Activated T-cell treated with anti-CD3 and anti-CD28 coated beads for 1 hour (primary cell): Measurements from ENCODE around the gene SLC12A4.

Source experiments
- DNase-seq: peaks from one replicate; pipeline ENCODE4 v3.0.0-alpha.2; 2020; ENCODE audit warnings: low read depth

The SLC12A4 gene

DNA sequence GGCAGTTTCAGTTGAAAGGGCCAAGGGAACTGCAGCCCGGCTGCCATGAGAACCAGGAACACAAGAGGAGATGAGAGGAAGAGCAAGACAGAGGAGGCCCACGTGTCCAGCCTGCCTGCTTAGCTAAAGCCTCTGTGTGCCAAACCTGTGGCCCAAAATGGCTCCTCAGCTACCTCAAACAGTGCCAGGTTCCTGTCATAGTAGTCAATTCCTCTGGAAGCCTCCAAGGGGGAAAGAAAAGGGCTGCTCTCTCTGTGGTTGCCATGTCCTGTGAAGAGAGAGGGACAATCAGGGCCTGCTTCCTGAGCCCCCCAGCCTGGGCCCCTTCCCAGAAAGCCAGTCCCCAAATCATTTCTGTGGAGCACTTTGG is 5.2 kb downstream of the SLC12A4 start:
- no peak for DNase-seq

- no peak for DNase-seq
Measured at GRCh38 chr16:67962135-67962534, 6.3 kb downstream of the SLC12A4 start.

DNA sequence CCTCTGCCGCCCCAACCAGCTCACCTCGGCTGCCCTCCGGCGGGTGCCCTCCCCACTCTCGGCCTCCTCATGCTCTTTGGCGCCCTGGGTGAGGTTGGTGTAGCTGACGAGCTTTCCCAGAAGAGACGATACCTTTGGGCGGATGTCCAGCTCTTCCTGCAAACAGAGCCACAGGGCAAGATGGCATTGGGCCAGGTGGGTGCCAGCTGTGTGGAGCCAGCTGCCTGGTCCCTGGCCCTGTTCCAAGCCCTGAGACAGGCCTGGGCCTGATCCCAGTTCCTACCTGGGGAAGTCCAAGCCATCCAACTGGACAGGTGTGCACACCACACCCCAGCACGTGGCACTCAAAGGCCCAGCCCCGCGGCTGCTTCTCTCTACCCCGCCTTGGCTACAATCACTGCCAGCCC is 6.9 kb downstream of the SLC12A4 start:
- no peak for DNase-seq

- no peak for DNase-seq
Measured at GRCh38 chr16:67959536-67960329, 8.7 kb downstream of the SLC12A4 start.

DNA sequence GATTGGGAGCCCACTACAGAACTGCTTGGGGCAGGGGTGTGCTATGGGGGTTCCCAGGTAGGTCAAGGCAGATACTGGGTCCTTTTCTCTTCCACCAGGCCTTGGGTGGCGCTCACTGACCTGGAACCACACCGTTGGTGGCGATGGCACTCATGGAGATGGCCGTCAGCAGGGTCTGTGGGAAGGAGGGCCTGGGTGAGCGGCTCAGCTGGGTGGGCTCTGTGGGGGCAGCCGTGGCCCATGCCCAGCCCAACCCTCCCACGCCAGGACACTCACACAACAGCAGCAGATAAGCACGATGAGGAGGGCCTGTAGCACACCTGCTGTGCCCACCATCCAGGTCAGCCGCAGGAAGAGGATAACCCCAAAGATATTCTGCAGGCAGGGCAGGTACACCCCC is 10.8 kb downstream of the SLC12A4 start:
- DNase-seq: no peak

- DNase-seq: no peak
Measured at GRCh38 chr16:67954421-67955196, 13.8 kb downstream of the SLC12A4 start.

DNA sequence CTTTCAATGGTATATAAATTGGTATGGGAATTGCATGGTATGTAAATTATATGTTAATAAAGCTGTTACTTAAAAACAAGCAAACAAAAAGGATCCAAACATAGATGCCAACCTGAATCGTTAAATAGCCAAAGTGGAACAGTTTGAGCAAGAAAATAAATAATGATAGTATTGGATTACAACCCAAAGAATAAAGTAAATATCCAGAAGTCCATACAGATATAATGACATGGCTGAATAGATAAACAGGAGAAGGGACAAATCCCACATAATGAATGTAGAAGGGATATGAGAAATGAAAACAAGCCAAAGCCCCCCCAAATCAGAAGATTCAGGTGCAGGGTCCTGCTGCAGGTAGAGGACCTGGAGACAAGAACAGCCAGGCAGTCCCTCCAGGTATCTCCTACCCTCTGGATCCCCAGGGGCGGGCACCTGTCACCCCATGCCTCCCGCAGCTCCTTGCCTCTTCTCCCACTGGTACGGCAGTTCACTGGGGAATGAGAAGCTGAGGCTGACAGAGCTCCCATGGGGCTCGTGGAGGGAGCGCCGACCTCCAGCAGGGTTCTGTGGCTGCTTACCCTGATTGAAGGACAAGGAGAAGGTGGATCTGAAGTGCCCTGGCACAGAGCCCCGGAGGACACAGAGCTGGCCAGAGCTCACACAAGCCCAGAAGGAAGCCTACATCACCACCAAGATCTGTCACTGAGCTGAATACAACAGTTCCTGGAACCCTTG is 14.6 kb downstream of the SLC12A4 start:
- DNase-seq: no peak

DNA sequence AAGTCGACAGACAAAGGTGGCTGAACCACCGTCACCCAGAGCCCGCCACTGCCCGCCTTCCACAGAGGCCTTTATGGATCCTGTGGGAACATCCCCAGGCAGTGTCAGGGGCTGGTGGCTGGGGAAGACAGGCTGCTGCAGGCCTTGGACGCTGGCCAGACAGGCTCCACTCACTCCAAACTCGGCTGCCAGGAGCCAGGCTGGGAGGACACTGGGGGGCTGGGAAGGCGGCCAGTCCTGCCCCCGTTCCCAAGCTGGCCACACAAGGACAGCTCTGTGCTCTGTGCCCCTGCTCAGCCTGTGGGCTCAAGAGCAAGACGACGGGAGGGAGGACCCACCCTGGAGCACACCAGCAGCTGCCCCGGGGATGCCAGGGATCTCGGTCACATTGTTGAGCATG is 17.0 kb downstream of the SLC12A4 start:
- DNase-seq: no peak

DNA sequence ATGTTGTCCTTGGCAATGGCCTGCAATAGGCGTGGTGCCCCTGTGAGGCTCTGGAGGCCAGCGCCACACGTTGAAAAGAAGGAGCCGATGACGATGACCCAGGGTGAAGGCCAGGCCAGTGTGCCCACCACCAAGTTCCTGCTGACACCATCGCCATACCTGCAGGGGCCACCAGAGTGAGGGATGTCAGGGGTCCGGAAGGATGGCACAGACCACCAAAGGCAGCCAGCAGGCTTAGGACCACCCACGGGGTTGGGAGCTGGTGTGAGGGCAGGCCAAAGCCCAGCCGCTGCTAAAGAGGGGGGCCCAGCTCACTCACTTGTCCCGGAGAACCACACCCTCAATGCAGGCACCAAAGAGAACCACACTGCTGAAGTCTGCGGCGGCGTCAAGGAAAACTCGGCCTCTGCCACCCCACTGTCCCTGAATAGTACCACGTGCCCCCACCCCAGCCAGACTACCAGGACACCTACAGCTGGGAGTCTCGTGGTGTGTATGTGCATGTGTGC is 18.0 kb downstream of the SLC12A4 start:
- DNase-seq: no peak

- no peak for DNase-seq
Measured at GRCh38 chr16:67949645-67950044, 18.8 kb downstream of the SLC12A4 start.

DNA sequence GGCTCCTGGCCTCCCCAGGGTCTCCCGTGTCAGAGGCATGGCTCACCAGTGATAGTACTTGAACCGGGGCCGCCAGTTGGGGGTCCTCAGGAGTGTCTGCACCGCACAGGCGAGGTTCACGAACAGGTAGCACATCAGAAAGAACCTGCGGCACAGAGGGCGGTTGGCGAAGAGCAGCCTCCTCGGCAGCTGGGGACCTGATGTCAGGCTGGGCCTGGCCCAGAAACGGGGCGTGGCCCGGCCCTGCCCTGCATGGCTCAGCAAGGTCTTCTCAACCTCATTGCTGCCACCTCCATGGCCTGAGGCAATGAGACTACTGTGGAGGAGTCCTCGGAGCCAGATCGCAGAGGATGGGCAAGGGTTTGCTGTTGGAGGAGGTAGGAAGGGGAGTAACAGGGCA is 20.4 kb downstream of the SLC12A4 start:
- no peak for DNase-seq

- no peak for DNase-seq
Measured at GRCh38 chr16:67946966-67947558, 21.4 kb downstream of the SLC12A4 start.

DNA sequence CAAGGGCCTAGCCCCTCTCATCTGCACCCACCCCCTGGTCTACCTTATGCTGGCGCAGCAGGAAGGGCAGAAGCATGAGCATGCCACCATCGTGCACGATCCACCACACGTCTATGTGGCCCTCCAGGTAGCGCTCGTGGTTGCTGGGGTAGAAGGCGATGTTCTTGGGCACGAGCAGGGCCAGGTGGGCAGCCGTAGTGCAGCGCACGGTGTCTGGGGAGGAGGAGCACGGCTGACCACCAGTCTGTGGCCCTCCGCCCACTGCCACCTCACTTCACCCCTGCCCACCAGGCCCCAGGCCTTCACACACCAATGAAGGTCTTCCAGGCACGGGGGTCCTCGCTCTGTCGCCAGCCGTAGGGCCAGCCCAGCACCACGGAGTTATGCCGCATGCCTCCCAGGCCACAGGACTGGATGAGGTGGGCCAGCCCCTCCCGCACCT is 22.3 kb downstream of the SLC12A4 start:
- DNase-seq: no peak

- DNase-seq: no peak
Measured at GRCh38 chr16:67945392-67945933, 23.0 kb downstream of the SLC12A4 start.

- no peak for DNase-seq
Measured at GRCh38 chr16:67944690-67945391, 23.6 kb downstream of the SLC12A4 start.

GRCh38 chr16:67943619-67944504 is 24.6 kb downstream of the SLC12A4 start, which contains the start of gene LCAT:
TSS of gene LCAT (minus strand) at chr16:67944120. CDS start at chr16:67944101, 19 bp downstream.
- no peak for DNase-seq

GRCh38 chr16:67943256-67943618 is 25.2 kb downstream of the SLC12A4 start:
- DNase-seq: no peak

GRCh38 chr16:67942510-67943255 is 25.8 kb downstream of the SLC12A4 start:
- DNase-seq: no peak

DNA sequence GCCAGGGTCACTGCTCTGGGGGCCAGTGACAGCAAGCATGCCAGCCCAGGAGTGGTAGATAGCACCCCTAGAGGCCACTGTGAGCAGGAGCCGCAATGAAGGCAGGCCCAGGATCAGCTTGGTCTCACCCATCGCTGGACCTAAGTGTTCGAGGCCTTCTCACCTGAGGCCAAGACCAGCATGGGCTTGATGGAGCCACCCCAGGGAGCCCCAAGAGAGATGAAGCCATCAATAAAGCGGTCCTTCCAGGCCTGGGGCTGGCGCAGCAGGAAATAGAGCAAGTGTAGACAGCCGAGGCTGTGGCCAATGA is 26.3 kb downstream of the SLC12A4 start:
- DNase-seq: no peak
